NCI-H146 (cell line): Measurements from ENCODE around the gene FAM3B.

Experiments used
- DNase-seq: peaks from one replicate; lab custom pipeline; 2025; lab: John Stamatoyannopoulos, UW

Gene FAM3B

GRCh38 chr21:41369105-41369919, 52.7 kb downstream of the FAM3B start:
- DNase-seq, result no peak

GRCh38 chr21:41369920-41370839, 53.6 kb downstream of the FAM3B start:
- no peak for DNase-seq

GRCh38 chr21:41370840-41371684, 54.5 kb downstream of the FAM3B start:
- no peak for DNase-seq

- no peak for DNase-seq
Measured at GRCh38 chr21:41371685-41372030, 55.1 kb downstream of the FAM3B start.

GRCh38 chr21:41373253-41373652, 56.7 kb downstream of the FAM3B start:
- DNase-seq, result no peak

- no peak for DNase-seq
Measured at GRCh38 chr21:41373763-41374162, 57.2 kb downstream of the FAM3B start.

GRCh38 chr21:41374177-41374712, 57.6 kb downstream of the FAM3B start:
- no peak for DNase-seq

- no peak for DNase-seq
Measured at GRCh38 chr21:41374867-41375533, 58.4 kb downstream of the FAM3B start.

- DNase-seq, result peak; percentile 5
Measured at GRCh38 chr21:41375875-41376274, 59.3 kb downstream of the FAM3B start.

- DNase-seq, result no peak
Measured at GRCh38 chr21:41377715-41378114, 61.1 kb downstream of the FAM3B start.

GRCh38 chr21:41378849-41379248, 62.2 kb downstream of the FAM3B start:
- no peak for DNase-seq

GRCh38 chr21:41379901-41380300, 63.3 kb downstream of the FAM3B start:
- no peak for DNase-seq

- no peak for DNase-seq
Measured at GRCh38 chr21:41381731-41382130, 65.1 kb downstream of the FAM3B start.

- no peak for DNase-seq
Measured at GRCh38 chr21:41387042-41387819, 70.6 kb downstream of the FAM3B start.

- no peak for DNase-seq
Measured at GRCh38 chr21:41387824-41388223, 71.2 kb downstream of the FAM3B start.

GRCh38 chr21:41388259-41388658, 71.7 kb downstream of the FAM3B start:
- DNase-seq, result no peak

GRCh38 chr21:41390043-41390639, 73.5 kb downstream of the FAM3B start:
- no peak for DNase-seq

GRCh38 chr21:41393876-41394465, 77.4 kb downstream of the FAM3B start:
- DNase-seq, result no peak

- DNase-seq, result no peak
Measured at GRCh38 chr21:41396558-41397075, 80.0 kb downstream of the FAM3B start.
